ENCODE data around the gene TPO.

Gene TPO

DNA sequence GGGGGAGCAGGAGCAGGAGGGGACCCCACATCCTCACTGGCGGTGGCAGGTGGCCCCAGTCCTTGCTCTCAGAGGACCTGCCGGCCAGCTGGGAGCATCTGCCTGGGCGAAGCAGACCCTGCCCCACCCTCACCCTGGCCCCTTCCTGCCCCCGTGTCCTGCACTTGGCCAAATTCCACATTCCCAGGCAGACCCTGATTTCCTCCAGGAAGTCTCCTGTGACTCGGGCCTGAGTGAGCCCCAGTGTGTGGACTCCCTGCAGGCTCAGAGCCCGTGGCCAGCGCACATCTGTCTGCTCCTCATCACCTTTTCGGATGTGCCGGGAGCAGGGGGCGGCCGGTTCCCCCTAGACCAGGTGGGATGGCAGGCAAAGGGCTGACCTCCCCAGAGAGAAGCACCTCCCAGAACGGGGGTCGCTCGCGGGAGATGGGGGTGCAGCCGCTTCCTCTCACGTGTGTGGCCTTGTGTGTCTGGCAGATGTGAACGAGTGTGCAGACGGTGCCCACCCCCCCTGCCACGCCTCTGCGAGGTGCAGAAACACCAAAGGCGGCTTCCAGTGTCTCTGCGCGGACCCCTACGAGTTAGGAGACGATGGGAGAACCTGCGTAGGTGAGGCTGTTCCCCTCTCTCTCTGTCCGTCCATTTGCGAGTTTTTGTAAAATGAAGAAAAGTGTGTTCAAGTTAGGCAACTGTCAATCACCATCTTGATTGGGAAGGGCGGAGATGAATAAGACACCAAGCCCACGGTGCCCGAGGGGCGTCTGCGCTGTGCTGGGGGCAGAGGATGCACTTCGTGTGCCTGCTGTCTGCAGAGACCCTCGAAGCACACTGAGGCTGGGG is 90.4 kb downstream of the TPO start:
- Histone ChIP-seq H3K36me3 (replicated peaks; ENCODE audit: insufficient read depth, low read length) (no peaks in the 10 kb centered on the region), H3K79me2 (ENCODE audit: low read length) (no peaks in the 10 kb centered on the region), H4K20me1 (ENCODE audit: insufficient read depth, low read length) (no peaks in the 10 kb centered on the region), H3K27me3 (replicated peaks; ENCODE audit: insufficient read depth, low read length) (no peaks in the 10 kb centered on the region), H3K9me3 (replicated peaks; ENCODE audit: insufficient read depth, low read length) (no peaks in the 10 kb centered on the region), H3K4me1 (ENCODE audit: low read length) (no peaks in the 10 kb centered on the region), H3K4me3 (ENCODE audit: low read length) (no peak overlapping the region), H2AFZ (ENCODE audit: low read length) (no peak overlapping the region), H3K27ac (ENCODE audit: low read length) (no peak overlapping the region), H3K9ac (ENCODE audit: low read length) (no peak overlapping the region), H3F3A (ENCODE audit: insufficient read depth, low read length) (no peaks in the 10 kb centered on the region), H3K4me2 (ENCODE audit: low read depth, low read length) (no peak overlapping the region), H3K9me2 (replicated peaks; ENCODE audit: insufficient read depth, low read length) (no peaks in the 10 kb centered on the region)
- DNase-seq: no peak
- TF ChIP-seq, protein P1, sequence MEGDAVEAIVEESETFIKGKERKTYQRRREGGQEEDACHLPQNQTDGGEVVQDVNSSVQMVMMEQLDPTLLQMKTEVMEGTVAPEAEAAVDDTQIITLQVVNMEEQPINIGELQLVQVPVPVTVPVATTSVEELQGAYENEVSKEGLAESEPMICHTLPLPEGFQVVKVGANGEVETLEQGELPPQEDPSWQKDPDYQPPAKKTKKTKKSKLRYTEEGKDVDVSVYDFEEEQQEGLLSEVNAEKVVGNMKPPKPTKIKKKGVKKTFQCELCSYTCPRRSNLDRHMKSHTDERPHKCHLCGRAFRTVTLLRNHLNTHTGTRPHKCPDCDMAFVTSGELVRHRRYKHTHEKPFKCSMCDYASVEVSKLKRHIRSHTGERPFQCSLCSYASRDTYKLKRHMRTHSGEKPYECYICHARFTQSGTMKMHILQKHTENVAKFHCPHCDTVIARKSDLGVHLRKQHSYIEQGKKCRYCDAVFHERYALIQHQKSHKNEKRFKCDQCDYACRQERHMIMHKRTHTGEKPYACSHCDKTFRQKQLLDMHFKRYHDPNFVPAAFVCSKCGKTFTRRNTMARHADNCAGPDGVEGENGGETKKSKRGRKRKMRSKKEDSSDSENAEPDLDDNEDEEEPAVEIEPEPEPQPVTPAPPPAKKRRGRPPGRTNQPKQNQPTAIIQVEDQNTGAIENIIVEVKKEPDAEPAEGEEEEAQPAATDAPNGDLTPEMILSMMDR (IDR thresholded peaks at IDR 0.05; ENCODE audit: low read length): no peak
- TF ChIP-seq EZH2phosphoT487 (IDR thresholded peaks at IDR 0.05; ENCODE audit: low read length): no peak
- TF ChIP-seq EZH2 (optimal IDR thresholded peaks at IDR 0.05; ENCODE audit: low read depth, low read length): no peak

DNA sequence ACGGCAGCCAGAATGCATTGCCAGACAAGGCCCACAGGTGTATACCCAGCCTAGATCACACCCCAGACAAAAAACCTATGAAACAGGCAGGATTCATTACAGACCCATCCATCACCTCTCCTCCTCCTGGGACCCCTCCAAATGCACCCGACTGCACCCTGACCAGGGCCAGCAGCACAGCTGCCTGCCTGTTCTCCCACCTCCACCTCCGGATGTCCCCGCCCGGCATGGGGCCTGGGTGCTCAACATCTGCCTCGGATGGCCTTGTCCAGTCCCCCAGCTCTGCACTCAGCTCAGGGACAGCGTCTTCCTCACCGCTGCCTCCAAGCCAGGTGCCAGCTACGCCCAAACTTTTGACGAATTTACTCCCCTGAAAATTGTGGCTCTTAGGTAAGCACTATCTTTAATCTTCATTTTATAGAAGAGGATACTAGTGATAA is 91.1 kb downstream of the TPO start:
- TF ChIP-seq EZH2 (optimal IDR thresholded peaks at IDR 0.05; ENCODE audit: low read depth, low read length): no peak
- Histone ChIP-seq H2AFZ (ENCODE audit: low read length) (no peak overlapping the region), H3K9me3 (replicated peaks; ENCODE audit: insufficient read depth, low read length) (no peaks in the 10 kb centered on the region), H3K4me1 (ENCODE audit: low read length) (no peaks in the 10 kb centered on the region), H3K9me2 (replicated peaks; ENCODE audit: insufficient read depth, low read length) (no peaks in the 10 kb centered on the region), H3K36me3 (replicated peaks; ENCODE audit: insufficient read depth, low read length) (no peaks in the 10 kb centered on the region), H3K4me2 (ENCODE audit: low read depth, low read length) (no peak overlapping the region), H3K79me2 (ENCODE audit: low read length) (no peaks in the 10 kb centered on the region), H3K4me3 (ENCODE audit: low read length) (no peak overlapping the region), H3K9ac (ENCODE audit: low read length) (no peak overlapping the region), H4K20me1 (ENCODE audit: insufficient read depth, low read length) (no peaks in the 10 kb centered on the region), H3K27ac (ENCODE audit: low read length) (no peak overlapping the region), H3F3A (ENCODE audit: insufficient read depth, low read length) (no peaks in the 10 kb centered on the region), H3K27me3 (replicated peaks; ENCODE audit: insufficient read depth, low read length) (no peaks in the 10 kb centered on the region)
- no peak for DNase-seq

DNA sequence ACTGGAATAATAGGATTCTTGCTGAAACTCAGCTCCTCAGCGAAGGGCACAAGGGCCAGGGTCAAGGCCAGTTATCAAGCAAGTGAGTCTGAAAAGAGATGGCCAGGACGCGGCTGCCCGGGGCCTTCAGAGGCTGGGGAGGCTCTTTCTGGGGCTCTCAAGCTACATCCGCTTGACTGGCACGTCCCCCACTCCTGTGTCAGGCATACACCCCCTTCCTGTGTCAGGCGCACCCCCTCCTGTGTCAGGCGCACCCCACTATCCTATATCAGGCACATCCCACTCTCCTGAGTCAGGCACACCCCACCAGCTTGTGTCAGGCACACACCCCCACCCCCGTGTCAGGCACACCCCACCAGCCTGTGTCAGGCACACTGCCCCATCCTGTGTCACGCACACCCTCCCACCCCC is 91.8 kb downstream of the TPO start:
- H3K27ac ChIP-seq (ENCODE audit: low read length): no peak overlapping the region
- H3K9me3 ChIP-seq (replicated peaks; ENCODE audit: insufficient read depth, low read length): no peaks in the 10 kb centered on the region
- H3F3A ChIP-seq (ENCODE audit: insufficient read depth, low read length): no peaks in the 10 kb centered on the region
- TF ChIP-seq, protein P1 (IDR thresholded peaks at IDR 0.05; ENCODE audit: low read length): no peak
- TF ChIP-seq EZH2 (optimal IDR thresholded peaks at IDR 0.05; ENCODE audit: low read depth, low read length) (no peak), EZH2phosphoT487 (IDR thresholded peaks at IDR 0.05; ENCODE audit: low read length) (no peak)
- no peaks in the 10 kb centered on the region for H3K9me2 ChIP-seq (replicated peaks; ENCODE audit: insufficient read depth, low read length)
- no peak overlapping the region for H3K9ac ChIP-seq (ENCODE audit: low read length)
- no peaks in the 10 kb centered on the region for H4K20me1 ChIP-seq (ENCODE audit: insufficient read depth, low read length)
- no peaks in the 10 kb centered on the region for H3K79me2 ChIP-seq (ENCODE audit: low read length)
- no peaks in the 10 kb centered on the region for H3K4me1 ChIP-seq (ENCODE audit: low read length)
- H3K4me3 ChIP-seq (ENCODE audit: low read length): no peak overlapping the region
- H3K4me2 ChIP-seq (ENCODE audit: low read depth, low read length): no peak overlapping the region
- no peak overlapping the region for H2AFZ ChIP-seq (ENCODE audit: low read length)
- DNase-seq: no peak
- no peaks in the 10 kb centered on the region for H3K36me3 ChIP-seq (replicated peaks; ENCODE audit: insufficient read depth, low read length)
- H3K27me3 ChIP-seq (replicated peaks; ENCODE audit: insufficient read depth, low read length): no peaks in the 10 kb centered on the region

Measured in MM.1S (cell line).